PC-3 (cell line): ENCODE measurements around the gene SLC5A6. TPM values are rescaled to one million over a fixed set of nuclear protein-coding genes. Genes with fewer than 3 reads are reported as not detected.

ENCODE experiments used
- ATAC-seq: fragments of 200-7000 bp; cut with Tn5 transposase; 2 replicates; pipeline ENCODE4 v1.9.1; 2020; ENCODE audit warnings: mild to moderate bottlenecking, moderate library complexity
- BruUV-seq: library from RNA; stranded (reverse); fragments of 400-500 nt; replicated peaks from 2 replicates; lab custom pipeline; 2021; lab: Mats Ljungman, UMichigan
- CTCF ChIA-PET: fragments of 300-600 bp; sonication (Branson Sonifier 250); formaldehyde crosslinking; loops from one replicate; lab custom pipeline; 2022; ENCODE audit warnings: antibody characterized with exemption; lab: Charles Lee
- POLR2A ChIA-PET: fragments of 300-600 bp; sonication (Branson Sonifier 250); formaldehyde crosslinking; loops from one replicate; lab custom pipeline; 2022; ENCODE audit warnings: antibody characterized with exemption; ENCODE audit not compliant: unreplicated experiment; lab: Charles Lee
- DNase-seq: peaks from one replicate; pipeline ENCODE4 v3.0.0-alpha.2; 2015
- H2AFZ ChIP-seq: fragments of 300-600 bp; sonication (generic); 2 replicates; pipeline ENCODE4 v1.6.0; 2016; ENCODE audit warnings: antibody characterized with exemption, low read length
- H3F3A ChIP-seq: fragments of 300-600 bp; sonication (generic); one replicate; pipeline ENCODE4 v1.6.0; 2017; ENCODE audit warnings: antibody characterized with exemption, low read length, control low read depth, mild to moderate bottlenecking; ENCODE audit not compliant: unreplicated experiment
- H3K27ac ChIP-seq: fragments of 300-600 bp; sonication (generic); 2 replicates; pipeline ENCODE4 v1.5.1; 2016; ENCODE audit warnings: mild to moderate bottlenecking, low read length
- H3K27me3 ChIP-seq: fragments of 300-600 bp; sonication (generic); 2 replicates; pipeline ENCODE4 v1.6.1; 2016; ENCODE audit warnings: low read length, mixed read lengths
- H3K36me3 ChIP-seq: fragments of 300-600 bp; sonication (generic); 2 replicates; pipeline ENCODE4 v1.6.1; 2016; ENCODE audit warnings: low read depth, mixed run types, low read length, mixed read lengths
- H3K4me1 ChIP-seq: fragments of 300-600 bp; sonication (generic); 2 replicates; pipeline ENCODE4 v1.5.1; 2016; ENCODE audit warnings: low read length; ENCODE audit not compliant: insufficient read depth
- H3K4me2 ChIP-seq: fragments of 300-600 bp; sonication (generic); 2 replicates; pipeline ENCODE4 v1.6.0; 2016; ENCODE audit warnings: low read length
- H3K4me3 ChIP-seq: fragments of 300-600 bp; sonication (generic); 2 replicates; pipeline ENCODE4 v1.5.1; 2016; ENCODE audit warnings: mild to moderate bottlenecking, low read length, mixed read lengths
- H3K79me2 ChIP-seq: fragments of 300-600 bp; sonication (generic); 2 replicates; pipeline ENCODE4 v1.6.1; 2017; ENCODE audit warnings: low read length, mixed read lengths
- H3K9ac ChIP-seq: fragments of 300-600 bp; sonication (generic); 2 replicates; pipeline ENCODE4 v1.6.0; 2016; ENCODE audit warnings: mild to moderate bottlenecking, low read length
- H3K9me2 ChIP-seq: fragments of 300-600 bp; sonication (generic); replicated peaks from 2 replicates; pipeline ENCODE4 v1.6.1; 2016; ENCODE audit warnings: mixed run types, low read length, mixed read lengths
- H3K9me3 ChIP-seq: fragments of 300-600 bp; sonication (generic); 2 replicates; pipeline ENCODE4 v1.6.1; 2016; ENCODE audit warnings: low read length, mixed read lengths
- H4K20me1 ChIP-seq: fragments of 300-600 bp; sonication (generic); 2 replicates; pipeline ENCODE4 v1.6.1; 2016; ENCODE audit warnings: low read length, mixed read lengths
- EZH2 ChIP-seq: fragments of 300-600 bp; sonication (generic); IDR thresholded peaks from one replicate; pipeline ENCODE4 v1.6.1; 2017; ENCODE audit warnings: antibody characterized with exemption, mild to moderate bottlenecking, low read length; ENCODE audit not compliant: unreplicated experiment
- EZH2phosphoT487 ChIP-seq: fragments of 300-600 bp; sonication (generic); IDR thresholded peaks from 2 replicates; pipeline ENCODE4 v1.6.1; 2018; ENCODE audit warnings: mild to moderate bottlenecking, antibody characterized with exemption, low read length, borderline replicate concordance
- intact Hi-C: fragments of 100-400 bp; cut with micrococcal nuclease; formaldehyde crosslinking; loops from 2 replicates; pipeline ENCODE4 v1.9.0; 2023
- total RNA-seq: library from RNA; depleted of rRNA; stranded (reverse); fragments of >200 nt; gene quantifications from 2 replicates; pipeline ENCODE4 v1.2.3, GENCODE V29; 2014
- TF ChIP-seq, protein P1 (sequence below): fragments of 300-600 bp; sonication (generic); conservative IDR thresholded peaks from 2 replicates; pipeline ENCODE4 v1.5.1; 2017; ENCODE audit warnings: antibody characterized with exemption, low read depth, mild to moderate bottlenecking, low read length

SLC5A6 gene
- total RNA-seq, 1 experiment from 2014 or later: 48.1 TPM

DNA sequence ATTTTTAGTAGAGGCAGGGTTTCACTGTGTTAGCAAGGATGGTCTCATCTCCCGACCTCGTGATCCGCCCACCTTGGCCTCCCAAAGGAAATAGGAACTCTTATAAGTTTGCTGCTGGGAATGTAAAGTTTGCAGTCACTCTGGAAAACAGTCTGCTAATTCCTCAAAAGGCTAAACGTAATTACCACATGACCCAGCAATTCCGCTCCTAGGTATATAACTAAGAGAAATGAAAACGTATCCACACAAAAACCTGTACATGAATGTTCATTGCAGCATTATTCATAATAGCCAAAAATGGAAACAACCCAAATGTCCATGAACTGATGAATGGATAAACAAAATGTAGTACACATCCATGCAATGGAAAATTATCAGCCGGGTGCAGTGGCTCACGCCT is 22.1 kb downstream of the SLC5A6 start:
- intact Hi-C loops: loop anchor here (5.0 kb wide), 1 partner anchor 228 kb away; no protein-coding TSS in a partner anchor
- CTCF ChIA-PET: no interaction called here
- Histone ChIP-seq H4K20me1 (no peaks in the 10 kb centered on the region), H3K9me2 (no peaks in the 10 kb centered on the region), H3F3A (no peaks in the 10 kb centered on the region), H3K9me3 (no peaks in the 10 kb centered on the region), H2AFZ (no peak overlapping the region), H3K36me3 (no peaks in the 10 kb centered on the region), H3K27ac (no peak overlapping the region), H3K27me3 (no peaks in the 10 kb centered on the region), H3K4me2 (no peak overlapping the region), H3K9ac (no peak overlapping the region), H3K4me3 (no peak overlapping the region), H3K79me2 (no peaks in the 10 kb centered on the region), H3K4me1 (no peaks in the 10 kb centered on the region)
- DNase-seq (no peak), ATAC-seq (no peak)
- POLR2A ChIA-PET: no interaction called here
- TF ChIP-seq EZH2phosphoT487: no peak
- TF ChIP-seq, protein P1, sequence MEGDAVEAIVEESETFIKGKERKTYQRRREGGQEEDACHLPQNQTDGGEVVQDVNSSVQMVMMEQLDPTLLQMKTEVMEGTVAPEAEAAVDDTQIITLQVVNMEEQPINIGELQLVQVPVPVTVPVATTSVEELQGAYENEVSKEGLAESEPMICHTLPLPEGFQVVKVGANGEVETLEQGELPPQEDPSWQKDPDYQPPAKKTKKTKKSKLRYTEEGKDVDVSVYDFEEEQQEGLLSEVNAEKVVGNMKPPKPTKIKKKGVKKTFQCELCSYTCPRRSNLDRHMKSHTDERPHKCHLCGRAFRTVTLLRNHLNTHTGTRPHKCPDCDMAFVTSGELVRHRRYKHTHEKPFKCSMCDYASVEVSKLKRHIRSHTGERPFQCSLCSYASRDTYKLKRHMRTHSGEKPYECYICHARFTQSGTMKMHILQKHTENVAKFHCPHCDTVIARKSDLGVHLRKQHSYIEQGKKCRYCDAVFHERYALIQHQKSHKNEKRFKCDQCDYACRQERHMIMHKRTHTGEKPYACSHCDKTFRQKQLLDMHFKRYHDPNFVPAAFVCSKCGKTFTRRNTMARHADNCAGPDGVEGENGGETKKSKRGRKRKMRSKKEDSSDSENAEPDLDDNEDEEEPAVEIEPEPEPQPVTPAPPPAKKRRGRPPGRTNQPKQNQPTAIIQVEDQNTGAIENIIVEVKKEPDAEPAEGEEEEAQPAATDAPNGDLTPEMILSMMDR: no peak
- TF ChIP-seq EZH2: no peak
- BruUV-seq: no TSS peak

DNA sequence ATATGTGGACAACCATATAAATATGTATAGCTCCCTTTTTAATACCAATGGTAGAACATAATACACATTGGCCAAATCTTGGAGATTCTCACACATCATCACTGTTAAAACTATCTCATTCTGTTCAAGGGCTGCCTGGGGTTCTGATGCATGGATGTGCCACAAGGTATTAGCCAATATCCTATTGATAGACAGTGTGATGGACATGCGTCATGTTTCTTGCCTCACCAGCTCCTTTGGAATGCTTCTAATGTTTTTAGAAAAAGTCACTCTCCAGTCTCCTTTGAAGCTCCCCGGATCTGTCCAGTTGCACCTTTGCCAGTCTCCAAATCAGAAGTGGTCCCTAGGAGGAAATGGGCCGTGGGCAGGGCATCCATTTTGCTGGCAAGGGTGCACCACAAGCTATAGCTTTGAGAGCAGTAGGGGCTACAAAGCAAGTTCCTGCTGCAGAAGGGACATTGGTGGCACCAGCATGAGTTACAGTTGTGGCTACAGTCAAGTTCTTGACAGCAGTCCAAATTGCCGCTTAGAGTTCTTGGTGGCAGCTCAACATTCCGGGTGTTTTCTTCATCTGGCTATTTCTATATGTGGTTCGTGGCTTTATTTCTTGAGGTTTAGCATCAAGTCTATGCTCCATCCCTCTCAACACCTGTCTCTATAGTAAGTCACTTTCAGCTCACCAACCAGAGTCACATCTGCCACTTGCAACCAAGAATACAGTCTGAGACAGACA is 25.3 kb downstream of the SLC5A6 start:
- ATAC-seq: no peak
- BruUV-seq: no TSS peak
- no peaks in the 10 kb centered on the region for H3K36me3 ChIP-seq
- DNase-seq: no peak
- H3K4me1 ChIP-seq: no peaks in the 10 kb centered on the region
- ChIA-PET CTCF (no interaction called here), POLR2A (no interaction called here)
- no peaks in the 10 kb centered on the region for H3K9me3 ChIP-seq
- H3K4me3 ChIP-seq: no peak overlapping the region
- no peak overlapping the region for H3K27ac ChIP-seq
- H4K20me1 ChIP-seq: no peaks in the 10 kb centered on the region
- intact Hi-C loops: no loop called here
- H3K9ac ChIP-seq: no peak overlapping the region
- H3K9me2 ChIP-seq: no peaks in the 10 kb centered on the region
- H2AFZ ChIP-seq: no peak overlapping the region
- H3F3A ChIP-seq: no peaks in the 10 kb centered on the region
- no peak overlapping the region for H3K4me2 ChIP-seq
- H3K79me2 ChIP-seq: no peaks in the 10 kb centered on the region
- no peak for TF ChIP-seq EZH2phosphoT487
- no peak for TF ChIP-seq EZH2
- TF ChIP-seq, protein P1: no peak
- no peaks in the 10 kb centered on the region for H3K27me3 ChIP-seq
